Medulla oblongata (tissue), 1 donor: ENCODE measurements around the gene HTD2.
A peak's percentile ranks its signal among the peaks of the same experiment; 100 is the strongest.
"Not testable (repeated sequence)": the region's sequence is repeated elsewhere in the genome, so short reads cannot be mapped to it uniquely, and the experiment has no call there.

ENCODE experiments used
- DNase-seq: peaks from one replicate; pipeline ENCODE4 v3.0.0-alpha.2; 2015; ENCODE audit errors: extremely low spot score

HTD2 gene

DNA sequence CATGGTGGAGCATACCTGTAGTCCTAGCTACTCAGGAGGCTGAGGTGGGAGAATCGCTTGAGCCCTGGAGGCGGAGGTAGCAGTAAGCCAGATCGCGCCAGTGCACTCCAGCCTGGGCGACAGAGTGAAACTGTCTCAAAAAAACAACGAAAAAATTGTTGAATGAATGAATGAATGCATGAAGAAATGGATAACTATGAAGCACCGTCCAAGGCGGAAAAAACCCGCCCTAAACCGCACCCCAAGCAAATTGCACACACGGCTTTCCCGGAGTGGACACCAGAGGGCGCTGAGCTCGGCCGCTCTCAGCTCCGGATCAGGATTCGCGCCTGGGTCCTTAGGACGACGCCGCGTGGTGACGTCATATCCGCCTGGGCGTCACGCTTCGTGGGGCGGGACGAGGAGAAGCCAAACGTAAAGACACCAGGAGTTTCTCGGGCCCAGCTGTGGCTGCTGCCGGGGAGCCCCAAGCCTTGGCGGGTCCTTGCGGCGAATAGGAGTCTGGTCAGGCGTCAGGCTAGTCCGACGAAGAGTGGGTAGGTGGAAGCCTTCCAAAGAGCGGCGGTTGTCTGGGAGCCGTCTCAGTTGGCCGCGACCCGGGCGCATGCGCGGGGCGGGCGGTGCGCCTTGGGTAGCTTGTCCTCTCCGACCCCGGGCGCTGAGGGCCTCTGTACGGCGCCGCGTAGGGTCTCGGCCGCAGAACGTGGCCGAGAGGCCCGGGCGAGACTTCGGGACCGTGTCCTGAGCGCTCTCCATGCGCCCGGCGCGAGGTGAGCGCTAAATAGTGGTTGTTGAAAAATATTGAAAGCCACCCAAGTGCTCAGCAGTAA lies at the start of gene HTD2, which contains the start of gene RPP14:
Gene HTD2, plus strand, starts transcription at position 639 of the 830 bp plus-strand sequence. CDS start 11,094 bp downstream, outside the sequence.
Gene RPP14, plus strand, starts transcription at position 364 of the 830 bp plus-strand sequence. CDS start 4,085 bp downstream, outside the sequence.
- DNase-seq = peak; percentile 97

DNA sequence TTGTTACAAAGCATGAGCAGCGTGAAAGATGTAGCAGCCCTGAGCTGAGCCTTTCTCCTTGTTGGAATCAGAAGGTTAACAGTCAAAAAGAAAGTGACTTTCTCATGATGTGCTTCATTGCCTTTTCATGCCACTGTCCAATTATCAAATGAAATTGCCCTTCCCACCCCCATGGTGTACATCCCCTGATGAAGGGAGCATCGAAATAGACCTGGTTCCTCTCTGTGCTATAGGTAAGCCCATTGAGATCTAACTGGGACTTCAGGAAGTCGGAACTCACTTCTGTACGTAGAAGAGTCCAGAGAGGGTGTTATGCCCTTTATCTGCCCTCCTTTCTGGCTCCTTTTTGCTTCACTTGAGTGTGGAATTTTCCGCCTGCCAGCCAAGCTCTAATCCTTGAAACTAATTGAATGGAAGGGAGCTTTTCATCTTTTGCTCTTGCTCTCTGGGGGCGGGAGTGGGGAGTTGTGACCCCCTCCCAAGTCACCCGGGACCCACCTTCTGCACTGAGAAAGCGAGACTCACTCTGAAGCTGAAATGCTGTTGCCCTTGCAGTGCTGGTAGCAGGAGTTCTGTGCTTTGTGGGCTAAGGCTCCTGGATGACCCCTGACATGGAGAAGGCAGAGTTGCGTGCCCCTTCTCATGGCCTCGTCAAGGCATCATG lies 47.8 kb upstream of the HTD2 start:
- no peak for DNase-seq

DNA sequence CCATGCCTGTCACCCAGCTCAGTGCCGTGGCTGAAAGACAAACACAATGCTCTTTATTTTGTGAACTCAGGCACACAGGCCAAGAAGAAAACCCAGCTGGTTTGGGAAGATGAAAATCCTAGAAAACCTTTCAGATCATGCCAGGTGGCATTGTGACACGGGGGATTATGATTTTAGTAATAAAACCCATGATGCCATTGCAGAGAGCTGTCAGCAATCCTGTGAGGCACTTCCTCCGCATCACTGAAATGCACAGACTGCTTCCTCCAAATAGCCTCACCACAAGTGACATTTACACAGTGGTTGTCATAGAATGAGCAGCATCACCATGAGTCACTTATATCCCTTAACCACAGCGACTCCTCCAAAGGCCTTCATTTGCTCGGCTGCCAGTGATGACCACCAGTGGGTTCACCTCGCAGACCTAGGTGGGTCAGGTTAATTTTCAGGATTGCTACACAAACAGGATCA lies 46.0 kb upstream of the HTD2 start:
- DNase-seq = peak; percentile 69

DNA sequence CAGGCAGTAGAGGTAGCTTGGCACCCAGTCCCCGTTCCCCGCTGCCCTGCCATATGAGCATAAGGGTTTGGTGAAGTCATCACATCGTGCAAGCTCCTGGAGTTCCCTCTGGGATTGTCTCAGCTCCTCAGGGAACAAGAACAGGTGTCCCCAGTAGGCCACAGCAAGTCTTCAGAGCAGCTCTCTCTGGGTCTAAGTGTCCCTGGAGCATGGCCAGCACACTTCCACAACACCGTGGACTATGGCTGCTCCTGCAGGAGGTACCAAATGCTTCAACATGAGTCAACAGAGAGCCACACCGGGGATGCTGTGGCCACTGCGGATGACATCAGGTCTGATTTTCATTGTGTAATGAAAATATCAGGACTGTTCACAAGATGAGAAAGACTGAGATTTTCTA lies 45.6 kb upstream of the HTD2 start:
- no peak for DNase-seq

DNA sequence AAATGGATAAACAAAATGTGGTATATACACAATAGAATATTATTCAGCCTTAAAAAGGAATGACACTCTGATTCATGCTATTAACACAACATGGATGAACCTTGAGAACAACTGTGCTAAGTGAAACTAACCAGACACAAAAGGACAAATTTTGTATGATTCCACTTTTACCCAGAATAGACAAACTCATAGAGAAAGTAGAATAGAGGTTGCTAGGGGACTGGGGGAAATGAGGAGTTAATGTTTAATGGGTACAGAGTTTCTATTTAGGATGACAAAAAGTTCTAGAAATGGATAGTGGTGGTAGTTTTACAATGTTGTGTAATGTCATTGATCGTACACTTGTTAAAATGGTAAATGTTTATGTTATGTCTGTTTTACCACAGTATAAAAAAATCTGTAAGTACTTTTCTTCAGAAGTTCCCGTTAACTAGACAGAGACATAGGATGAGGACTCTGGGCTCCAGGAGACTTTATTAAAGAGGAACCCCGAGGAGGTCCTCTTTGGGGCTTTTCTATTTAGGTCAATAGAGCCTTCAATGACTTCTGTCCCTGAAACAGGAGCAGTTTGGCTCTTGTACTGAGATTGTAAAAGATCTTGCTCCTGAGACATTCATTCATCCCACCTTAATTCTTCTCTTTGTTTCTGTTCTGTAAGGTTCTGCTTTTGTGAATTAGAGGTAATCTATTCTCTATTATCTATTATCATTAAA lies 44.2 kb upstream of the HTD2 start:
- no peak for DNase-seq

DNA sequence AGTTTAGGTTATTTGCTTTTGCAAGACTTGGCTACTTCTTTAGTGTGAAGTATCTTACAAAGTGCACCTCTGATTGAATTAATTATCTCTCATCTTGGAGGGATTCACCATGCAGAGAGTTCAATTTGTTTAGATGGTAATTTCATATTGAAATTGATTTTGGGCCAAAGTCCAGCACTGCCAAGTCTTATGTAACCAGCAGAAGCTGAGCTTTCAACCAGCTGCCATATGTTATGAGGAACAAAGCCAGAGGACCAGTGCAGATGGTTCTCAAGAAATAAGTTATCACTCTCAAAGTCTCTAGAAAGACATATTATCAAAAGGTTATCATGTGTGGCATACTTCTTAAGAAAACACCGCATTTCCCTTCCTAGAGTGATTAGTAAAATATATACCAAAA lies 39.7 kb upstream of the HTD2 start:
- DNase-seq = no peak

DNA sequence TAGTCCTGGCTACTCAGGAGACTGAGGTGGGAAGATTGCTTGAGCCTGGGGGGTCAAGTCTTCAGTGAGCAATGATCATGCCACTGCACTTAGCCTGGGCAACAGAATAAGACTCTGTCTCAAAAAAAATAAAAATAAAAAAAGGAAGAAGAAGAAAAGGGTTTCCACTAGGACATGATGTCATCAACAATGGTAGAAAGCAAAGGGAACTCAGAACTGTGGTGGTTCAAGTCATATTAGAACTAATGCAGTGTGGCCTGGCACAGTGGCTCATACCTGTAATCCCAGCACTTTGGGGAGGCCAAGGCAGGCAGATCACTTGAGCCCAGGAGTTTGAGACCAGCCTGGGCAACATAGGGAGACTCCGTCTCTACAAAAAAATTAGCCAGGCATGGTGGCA lies 38.8 kb upstream of the HTD2 start:
- not testable (repeated sequence) for DNase-seq

DNA sequence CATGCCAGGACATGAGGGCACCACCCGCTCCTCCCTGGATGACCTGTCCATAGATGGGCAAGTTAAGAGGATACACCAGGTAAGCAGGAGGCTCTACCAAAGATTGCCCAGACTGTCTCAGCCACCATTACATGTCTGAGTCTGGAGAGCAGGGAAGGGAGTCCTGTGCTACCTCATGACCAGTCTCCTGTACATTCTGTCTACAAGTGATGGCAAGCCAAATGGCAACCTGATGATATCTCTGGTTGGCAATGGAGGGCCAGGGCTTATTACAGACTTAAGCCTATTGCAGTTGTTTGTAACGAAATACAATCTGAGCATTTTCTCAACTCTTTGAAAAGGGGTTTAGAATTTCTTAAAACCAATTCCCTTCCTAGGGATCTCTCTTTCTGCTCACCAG lies 37.0 kb upstream of the HTD2 start:
- DNase-seq = no peak

DNA sequence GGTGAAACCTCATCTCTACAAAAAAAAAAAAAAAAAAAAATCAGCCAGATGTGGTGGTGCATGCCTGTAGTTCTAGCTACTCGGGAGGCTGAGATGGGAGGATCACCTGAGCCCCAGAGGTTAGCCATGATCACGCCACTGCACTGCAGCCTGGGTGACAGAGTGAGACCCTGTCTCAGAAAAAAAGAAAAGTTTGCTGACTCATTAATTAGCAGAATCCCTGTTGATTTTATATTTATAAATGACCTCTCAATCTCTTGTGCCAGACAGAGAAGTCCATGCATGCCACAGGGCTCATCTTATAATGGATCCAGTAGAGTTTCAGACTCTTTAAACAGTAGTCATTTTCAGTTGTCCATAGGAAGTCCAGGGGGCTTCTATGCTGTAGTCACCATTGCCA lies 35.8 kb upstream of the HTD2 start:
- DNase-seq = no peak

DNA sequence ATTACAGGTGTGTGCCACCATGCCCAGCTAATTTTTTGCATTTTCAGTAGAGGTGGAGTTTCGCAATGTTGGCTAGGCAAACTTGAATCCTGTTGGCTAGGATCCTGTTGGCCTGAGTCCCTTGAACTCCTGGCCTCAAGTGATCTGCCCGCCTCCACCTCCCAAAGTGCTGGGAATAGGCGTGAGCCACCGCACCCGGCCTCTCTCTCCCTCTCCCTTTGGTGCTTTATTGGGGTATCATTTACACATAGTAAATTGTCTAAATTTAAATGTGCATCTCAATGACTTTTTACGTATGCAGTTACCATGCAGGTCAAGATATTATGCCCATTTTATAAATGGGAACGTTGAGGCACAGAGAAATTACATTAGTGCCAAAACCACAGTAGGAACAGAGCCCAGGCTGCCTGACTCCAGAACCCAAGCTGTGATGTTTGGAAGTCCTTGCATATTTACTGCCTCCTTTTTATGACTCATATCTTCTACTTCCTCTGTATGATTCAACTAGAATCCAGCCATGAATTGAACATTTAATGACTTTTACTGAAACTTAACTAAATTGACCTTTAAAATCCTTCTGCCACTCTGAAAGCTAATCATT lies 34.3 kb upstream of the HTD2 start:
- DNase-seq = no peak

DNA sequence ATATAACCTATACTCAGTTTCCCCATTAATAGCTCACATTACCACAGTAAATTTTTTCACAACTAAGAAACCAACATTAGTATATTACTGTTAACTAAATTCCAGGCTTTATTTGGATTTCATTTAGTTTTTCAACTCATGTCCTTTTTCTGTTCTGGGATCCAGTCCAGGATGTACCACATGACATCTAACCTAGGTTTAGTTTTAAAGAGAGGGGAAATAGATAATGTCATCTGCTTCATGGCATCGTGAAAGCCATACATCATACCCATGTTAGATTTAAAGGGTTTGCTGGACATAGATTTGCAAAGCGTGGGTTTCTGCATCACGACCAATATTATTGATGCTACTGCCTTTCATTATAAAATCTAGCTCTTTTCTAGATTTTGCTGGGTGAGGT lies 33.4 kb upstream of the HTD2 start:
- no peak for DNase-seq

DNA sequence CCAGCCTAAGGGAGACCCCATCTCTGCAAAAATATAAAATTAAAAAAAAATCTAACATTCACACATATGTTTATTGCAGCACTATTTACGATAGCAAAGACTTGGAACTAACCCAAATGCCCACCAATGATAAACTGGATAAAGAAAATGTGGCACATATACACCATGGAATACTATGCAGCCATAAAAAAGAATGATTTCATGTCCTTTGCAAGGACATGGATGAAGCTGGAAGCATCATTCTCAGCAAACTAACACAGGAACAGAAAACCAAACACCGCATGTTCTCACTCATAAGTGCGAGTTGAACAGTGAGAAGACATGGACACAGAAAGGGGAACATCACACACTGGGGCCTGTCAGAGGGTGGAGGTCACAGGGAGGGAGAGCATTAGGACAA lies 33.0 kb upstream of the HTD2 start:
- DNase-seq = not testable (repeated sequence)

DNA sequence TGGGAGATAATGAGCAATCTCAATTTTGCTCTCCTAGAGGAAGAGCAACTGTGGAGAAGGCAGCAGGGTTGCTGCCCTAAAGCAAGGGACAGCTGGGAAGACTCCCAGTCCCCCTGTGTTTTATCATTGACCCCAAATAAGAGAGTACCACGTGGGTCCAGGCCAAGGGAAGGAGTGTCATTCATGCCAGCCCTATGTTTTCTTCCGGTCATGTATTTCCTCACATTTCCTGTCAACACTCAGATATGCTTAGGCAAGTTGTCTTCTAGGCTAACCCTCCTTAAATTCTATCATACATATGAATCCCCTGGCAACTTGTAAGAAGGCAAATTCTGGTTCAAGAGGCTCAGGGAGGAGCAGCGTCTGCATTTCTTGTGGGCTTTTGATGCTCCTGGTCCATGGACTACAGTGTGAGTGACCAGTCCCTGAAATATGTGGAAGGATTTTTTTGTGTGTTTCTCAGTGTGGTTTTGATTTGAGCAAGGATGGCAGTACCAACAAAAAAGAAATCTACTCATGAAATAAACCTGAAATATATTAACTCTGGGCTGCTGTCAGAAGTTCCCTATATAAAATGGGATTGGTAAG lies 32.2 kb upstream of the HTD2 start:
- no peak for DNase-seq

DNA sequence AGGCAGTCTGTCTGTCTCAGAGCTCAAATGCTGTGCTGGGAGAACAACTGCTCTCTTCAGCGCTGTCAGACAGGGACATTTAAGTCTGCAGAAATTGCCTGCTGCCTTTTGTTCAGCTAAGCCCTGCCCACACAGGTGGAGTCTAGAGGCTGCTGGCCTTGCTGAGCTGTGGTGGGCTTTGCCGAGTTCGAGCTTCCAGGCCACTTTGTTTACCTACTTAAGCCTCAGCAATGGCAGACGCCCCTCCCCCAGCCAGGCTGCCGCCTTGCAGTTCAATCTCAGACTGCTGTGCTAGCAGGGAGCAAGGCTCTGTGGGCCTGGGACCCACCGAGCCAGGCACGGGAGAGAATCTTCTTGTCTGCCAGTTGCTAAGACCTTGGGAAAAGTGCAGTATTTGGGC lies 25.3 kb upstream of the HTD2 start:
- DNase-seq = no peak

DNA sequence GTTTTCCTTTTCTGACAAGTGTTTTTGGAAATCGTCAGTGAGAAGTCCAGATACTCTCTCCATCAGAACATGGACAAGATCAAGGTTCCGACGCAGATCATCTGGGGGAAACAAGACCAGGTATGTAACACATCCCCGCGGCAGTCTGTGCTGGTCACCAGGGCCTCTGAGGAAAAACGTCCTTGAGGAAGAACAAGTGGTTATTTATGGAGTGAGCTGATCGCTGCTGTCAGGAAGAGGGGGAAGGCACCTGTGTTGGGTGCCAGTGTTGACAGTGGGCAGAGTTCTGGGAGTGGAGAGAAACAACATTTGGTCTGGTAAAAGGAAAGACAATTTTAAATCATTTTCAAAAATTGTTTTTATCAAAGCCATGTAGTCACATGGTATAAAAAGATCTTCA lies 21.0 kb upstream of the HTD2 start:
- no peak for DNase-seq

DNA sequence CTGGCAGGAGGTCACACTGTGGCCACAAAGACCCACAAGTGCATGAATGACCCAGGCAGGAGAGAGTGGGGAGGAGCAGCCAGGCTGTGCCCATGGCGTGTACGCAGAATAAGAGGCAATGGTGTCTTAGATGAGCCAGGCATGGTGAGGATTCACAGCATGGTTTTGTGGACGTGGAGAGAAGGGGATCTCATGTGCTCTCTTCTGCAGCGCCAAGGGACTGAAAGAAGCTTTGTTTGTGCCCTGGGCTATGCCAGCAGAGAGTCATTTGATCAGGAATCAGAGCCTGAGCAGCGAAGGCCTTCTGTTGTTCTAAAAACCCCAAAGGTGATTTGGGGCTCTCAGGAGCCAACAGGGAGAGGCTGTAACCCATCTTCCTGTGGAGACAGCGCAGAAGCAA lies 19.0 kb upstream of the HTD2 start:
- DNase-seq = peak; percentile 90

DNA sequence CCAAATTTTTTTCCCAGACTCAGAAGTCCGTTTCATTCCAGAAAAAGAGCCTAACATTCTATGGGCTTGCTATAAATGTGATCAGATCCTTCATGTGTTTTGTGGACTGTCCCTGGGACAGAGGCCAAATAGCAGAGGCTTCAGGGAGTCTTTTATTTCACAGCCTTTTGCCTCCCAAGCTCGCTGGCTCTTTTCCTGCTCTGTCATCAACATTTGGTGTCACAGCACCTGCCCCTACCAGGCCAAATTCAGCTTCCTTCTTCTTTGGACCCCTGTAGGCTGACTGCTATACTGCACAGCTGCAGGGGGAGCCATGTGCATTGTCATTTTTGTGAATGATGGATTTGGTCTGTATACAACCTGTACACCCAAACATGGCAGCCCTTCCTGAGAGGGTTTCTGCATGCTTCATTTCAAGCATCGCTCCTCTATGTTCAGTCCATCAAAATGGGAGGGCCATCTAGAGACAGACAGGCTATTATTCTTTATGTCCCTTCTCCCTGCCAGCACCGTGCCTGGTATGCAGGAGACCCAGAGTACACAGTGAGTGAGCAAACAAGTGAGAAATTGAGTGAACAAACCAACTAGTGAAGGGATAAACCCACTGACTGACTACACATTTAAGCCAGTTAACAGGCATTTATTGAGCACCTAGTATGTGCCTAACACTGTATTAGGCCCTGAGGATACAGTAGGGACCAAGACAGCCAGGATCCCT lies 18.1 kb upstream of the HTD2 start:
- peak; percentile 57 for DNase-seq

DNA sequence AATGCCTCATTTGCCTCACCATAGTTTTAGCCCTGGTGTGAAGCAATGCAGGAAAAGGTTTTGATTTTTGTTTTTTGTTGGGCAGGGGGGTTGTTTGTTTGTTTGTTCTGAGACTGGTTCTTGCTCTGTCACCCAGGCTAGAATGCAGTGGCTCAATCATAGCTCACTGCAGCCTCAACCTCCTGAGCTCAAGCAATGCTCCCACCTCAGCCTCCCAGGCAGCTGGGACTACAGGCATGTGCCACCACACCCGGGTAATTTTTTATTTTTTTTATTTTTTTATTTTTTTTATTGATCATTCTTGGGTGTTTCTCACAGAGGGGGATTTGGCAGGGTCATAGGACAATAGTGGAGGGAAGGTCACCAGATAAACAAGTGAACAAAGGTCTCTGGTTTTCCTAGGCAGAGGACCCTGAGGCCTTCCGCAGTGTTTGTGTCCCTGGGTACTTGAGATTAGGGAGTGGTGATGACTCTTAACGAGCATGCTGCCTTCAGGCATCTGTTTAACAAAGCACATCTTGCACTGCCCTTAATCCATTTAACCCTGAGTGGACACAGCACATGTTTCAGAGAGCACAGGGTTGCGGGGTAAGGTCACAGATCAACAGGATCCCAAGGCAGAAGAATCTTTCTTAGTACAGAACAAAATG lies 17.2 kb upstream of the HTD2 start:
- DNase-seq = not testable (repeated sequence)

DNA sequence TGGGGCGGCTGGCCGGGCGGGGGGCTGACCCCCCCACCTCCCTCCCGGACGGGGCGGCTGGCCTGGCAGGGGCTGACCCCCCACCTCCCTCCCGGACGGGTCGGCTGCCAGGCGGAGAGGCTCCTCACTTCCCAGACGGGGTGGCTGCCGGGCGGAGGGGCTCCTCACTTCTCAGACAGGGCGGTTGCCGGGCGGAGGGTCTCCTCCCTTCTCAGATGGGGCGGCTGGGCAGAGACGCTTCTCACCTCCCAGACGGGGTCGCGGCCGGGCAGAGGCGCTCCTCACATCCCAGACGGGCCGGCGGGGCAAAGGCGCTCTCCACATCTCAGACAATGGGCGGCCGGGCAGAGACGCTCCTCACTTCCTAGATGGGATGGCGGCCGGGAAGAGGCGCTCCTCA lies 15.9 kb upstream of the HTD2 start:
- DNase-seq = not testable (repeated sequence)

DNA sequence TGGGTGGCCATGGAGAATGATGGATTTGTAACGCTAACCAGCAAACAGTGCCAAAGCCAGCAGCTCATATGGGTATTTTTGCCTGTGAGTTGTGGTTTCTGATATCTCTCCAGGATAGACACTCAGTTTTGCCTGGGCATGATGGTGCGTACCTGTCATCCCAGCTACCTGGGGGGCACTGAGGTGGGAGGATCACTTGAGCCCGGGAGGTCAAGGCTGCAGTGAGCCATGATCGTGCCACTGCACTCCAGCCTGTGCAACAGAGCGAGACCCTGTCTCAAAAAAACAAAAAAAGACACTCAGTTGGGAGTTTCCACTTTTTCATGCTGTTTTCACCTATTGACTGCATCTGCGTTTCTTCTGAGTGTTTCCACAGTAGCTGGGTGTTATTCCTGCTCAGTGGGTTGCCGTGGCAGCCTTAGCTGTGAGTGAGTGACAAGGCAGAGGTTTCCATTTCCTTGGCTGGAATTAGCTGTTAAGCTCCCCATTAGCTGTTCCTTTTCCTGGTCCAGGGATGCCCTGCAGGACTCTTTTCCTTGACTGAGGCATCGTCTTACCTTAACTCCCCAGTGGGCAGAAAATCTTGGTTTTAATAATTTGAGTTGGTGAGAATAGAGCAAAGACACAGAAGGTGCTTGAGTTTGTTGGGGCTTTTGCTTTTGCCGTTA lies 14.5 kb upstream of the HTD2 start:
- DNase-seq = no peak
